ENCODE data around the gene UXS1.

GRCh38 chr2:106078096-106078495, 116.0 kb downstream of the UXS1 start:
- TF ChIP-seq CHD7 (IDR thresholded peaks at IDR 0.05; ENCODE audit: insufficient replicate concordance, low read length) (no peak), POLR2A (IDR thresholded peaks at IDR 0.05; ENCODE audit: control extremely low read depth in 1 of 2, low read depth in 2 of 2, low read length in 2 of 2) (no peak), CTCF (IDR thresholded peaks at IDR 0.05; ENCODE audit: control extremely low read depth in 1 of 3, insufficient read depth in 1 of 3, low read depth in 1 of 3, low read length in 3 of 3) (no peak), KDM5A (IDR thresholded peaks at IDR 0.05; ENCODE audit: low read length) (no peak), SRF (IDR thresholded peaks at IDR 0.05; ENCODE audit: low read depth, low read length) (no peak), ZNF274 (IDR thresholded peaks at IDR 0.05; ENCODE audit: borderline replicate concordance, extremely low read depth, low read length) (no peak), SIN3A (conservative IDR thresholded peaks at IDR 0.05 in 1 of 2, IDR thresholded peaks at IDR 0.05 in 1 of 2; ENCODE audit: low read depth in 1 of 2, low read length in 2 of 2) (no peak), EZH2 (IDR thresholded peaks at IDR 0.05; ENCODE audit: low read depth, low read length, severe bottlenecking) (no peak), CEBPB (IDR thresholded peaks at IDR 0.05; ENCODE audit: low read depth, low read length) (no peak), JUN (IDR thresholded peaks at IDR 0.05; ENCODE audit: low read depth, low read length) (no peak), EGR1 (IDR thresholded peaks at IDR 0.05; ENCODE audit: borderline replicate concordance, low read depth, low read length) (no peak), RAD21 (IDR thresholded peaks at IDR 0.05 in 1 of 2, conservative IDR thresholded peaks at IDR 0.05 in 1 of 2; ENCODE audit: low read depth in 2 of 2, low read length in 2 of 2) (no peak)

Measured in H1 (cell line).